ENCODE data around the gene WNT9B. TPM values are rescaled to one million over a fixed set of nuclear protein-coding genes. Genes with fewer than 3 reads are reported as not detected.

The WNT9B gene
- total RNA-seq, 4 donors from 2014 or later, result not detected

- H3K36me3 ChIP-seq, result no peaks in the 10 kb centered on the region
- no peak for TF ChIP-seq POLR2A (IDR thresholded peaks at IDR 0.05)
- no peak for TF ChIP-seq EP300 (IDR thresholded peaks at IDR 0.05; ENCODE audit: low read depth)
- TF ChIP-seq CTCF (IDR thresholded peaks at IDR 0.05), result no peak
- TF ChIP-seq POLR2AphosphoS5 (IDR thresholded peaks at IDR 0.05), result no peak
- intact Hi-C loops (cut with DNase I; ENCODE audit: low total_unique reads) (no loop called here), in situ Hi-C loops (cut with MboI; ENCODE audit: low pct_ligation_motif_present in 1 of 4, low pct_unique_long_range_greater_than_20kb in 1 of 4, low sequenced_read_pairs in 3 of 4) (no loop called here)
- DNase-seq, result no peak
- H3K27me3 ChIP-seq, result no peaks in the 10 kb centered on the region
- H3K4me1 ChIP-seq, result no peaks in the 10 kb centered on the region
- no peak overlapping the region for H3K4me3 ChIP-seq
- no peaks in the 10 kb centered on the region for H3K9me3 ChIP-seq
- WGBS, 2 donors (ENCODE audit: low coverage in 1 of 2), result 67 to 74% methylated on average over 1 to 4 of the region's 4 CpGs
- H3K27ac ChIP-seq, result no peak overlapping the region
These were observed 25.5 kb downstream of the WNT9B start for GRCh38 chr17:46876926-46877325.

- intact Hi-C loops (cut with DNase I; ENCODE audit: low total_unique reads), result no loop called here
- no peaks in the 10 kb centered on the region for H3K36me3 ChIP-seq
- no peak overlapping the region for H3K27ac ChIP-seq
These were observed 26.1 kb downstream of the WNT9B start for GRCh38 chr17:46877466-46877865.

GRCh38 chr17:46878055-46878454 is 26.7 kb downstream of the WNT9B start:
- WGBS, 2 donors (ENCODE audit: low coverage in 1 of 2), result 61% methylated on average over 6 of the region's 6 CpGs; no CpG with 5 or more reads in 1 of the 2 donors
- in situ Hi-C loops (cut with MboI; ENCODE audit: low pct_ligation_motif_present in 1 of 4, low pct_unique_long_range_greater_than_20kb in 1 of 4, low sequenced_read_pairs in 3 of 4) (no loop called here), intact Hi-C loops (cut with DNase I; ENCODE audit: low total_unique reads) (no loop called here)
- no peaks in the 10 kb centered on the region for H3K27me3 ChIP-seq
- no peak overlapping the region for H3K4me3 ChIP-seq
- TF ChIP-seq CTCF (IDR thresholded peaks at IDR 0.05) (no peak), POLR2A (IDR thresholded peaks at IDR 0.05) (no peak), EP300 (IDR thresholded peaks at IDR 0.05; ENCODE audit: low read depth) (no peak), POLR2AphosphoS5 (IDR thresholded peaks at IDR 0.05) (no peak)
- no peak for DNase-seq
- H3K9me3 ChIP-seq, result no peaks in the 10 kb centered on the region
- peak overlapping the region in 1 of 4 donors; percentile 21 for H3K27ac ChIP-seq
- no peaks in the 10 kb centered on the region for H3K36me3 ChIP-seq
- no peaks in the 10 kb centered on the region for H3K4me1 ChIP-seq

More at GRCh38 chr17:46877466-46877865, 26.1 kb downstream of the WNT9B start:
- Histone ChIP-seq H3K4me3 (no peak overlapping the region), H3K27me3 (no peaks in the 10 kb centered on the region), H3K4me1 (no peaks in the 10 kb centered on the region), H3K9me3 (no peaks in the 10 kb centered on the region)
- TF ChIP-seq EP300 (IDR thresholded peaks at IDR 0.05; ENCODE audit: low read depth) (no peak), POLR2A (IDR thresholded peaks at IDR 0.05) (no peak), CTCF (IDR thresholded peaks at IDR 0.05) (no peak), POLR2AphosphoS5 (IDR thresholded peaks at IDR 0.05) (no peak)
- in situ Hi-C loops (cut with MboI; ENCODE audit: low pct_ligation_motif_present in 1 of 4, low pct_unique_long_range_greater_than_20kb in 1 of 4, low sequenced_read_pairs in 3 of 4), result no loop called here
- no peak for DNase-seq
- WGBS, 2 donors (ENCODE audit: low coverage in 1 of 2), result 74% methylated on average over 6 of the region's 6 CpGs; no CpG with 5 or more reads in 1 of the 2 donors

- WGBS, 2 donors (ENCODE audit: low coverage in 1 of 2), result 33 to 77% methylated on average over 1 to 7 of the region's 7 CpGs
- in situ Hi-C loops (cut with MboI; ENCODE audit: low pct_ligation_motif_present in 1 of 4, low pct_unique_long_range_greater_than_20kb in 1 of 4, low sequenced_read_pairs in 3 of 4), result no loop called here
These were observed 27.7 kb downstream of the WNT9B start for GRCh38 chr17:46879101-46879500.

More at GRCh38 chr17:46879101-46879500, 27.7 kb downstream of the WNT9B start:
- DNase-seq, result no peak
- no peaks in the 10 kb centered on the region for H3K4me1 ChIP-seq
- peaks cover 6% of the 10 kb centered on the region for H3K27me3 ChIP-seq
- no peaks in the 10 kb centered on the region for H3K9me3 ChIP-seq
- H3K36me3 ChIP-seq, result no peaks in the 10 kb centered on the region
- H3K4me3 ChIP-seq, result no peak overlapping the region
- H3K27ac ChIP-seq, result no peak overlapping the region
- no peak for TF ChIP-seq CTCF (IDR thresholded peaks at IDR 0.05)
- no peak for TF ChIP-seq POLR2A (IDR thresholded peaks at IDR 0.05)
- TF ChIP-seq POLR2AphosphoS5 (IDR thresholded peaks at IDR 0.05), result no peak
- TF ChIP-seq EP300 (IDR thresholded peaks at IDR 0.05; ENCODE audit: low read depth), result no peak
- intact Hi-C loops (cut with DNase I; ENCODE audit: low total_unique reads), result no loop called here
